Trophoblast cell (in vitro differentiated cells and primary cell): ENCODE measurements around the gene KIF2A.

Source experiments
- DNase-seq, 2 donors: peaks; one replicate each; pipeline ENCODE4 v3.0.0-alpha.2; 2016
- H2AFZ ChIP-seq: 2 replicates; pipeline ENCODE4 v1.6.1; 2013; ENCODE audit warnings: low read length, moderate library complexity, mild to moderate bottlenecking; ENCODE audit not compliant: insufficient read depth, poor library complexity
- H2AK5ac ChIP-seq: 2 replicates; pipeline ENCODE4 v1.6.1; 2013; ENCODE audit warnings: mild to moderate bottlenecking, low read length
- H2BK120ac ChIP-seq: 2 replicates; pipeline ENCODE4 v1.6.1; 2013; ENCODE audit warnings: low read length, mild to moderate bottlenecking, moderate library complexity; ENCODE audit not compliant: insufficient read depth, poor library complexity
- H2BK12ac ChIP-seq: 2 replicates; pipeline ENCODE4 v1.6.1; 2013; ENCODE audit warnings: mild to moderate bottlenecking, low read length, moderate library complexity
- H2BK5ac ChIP-seq: 2 replicates; pipeline ENCODE4 v1.6.1; 2013; ENCODE audit warnings: low read length, low read depth, moderate library complexity, mild to moderate bottlenecking; ENCODE audit not compliant: poor library complexity
- H3K14ac ChIP-seq: 2 replicates; pipeline ENCODE4 v1.6.1; 2013; ENCODE audit warnings: mild to moderate bottlenecking, low read length
- H3K18ac ChIP-seq: 2 replicates; pipeline ENCODE4 v1.6.1; 2013; ENCODE audit warnings: mild to moderate bottlenecking, low read length
- H3K23ac ChIP-seq: 2 replicates; pipeline ENCODE4 v1.6.1; 2013; ENCODE audit warnings: low read length
- H3K27ac ChIP-seq: 2 replicates; pipeline ENCODE4 v1.5.1; 2013; ENCODE audit warnings: low read depth, mild to moderate bottlenecking, inconsistent platforms, low read length, moderate library complexity
- H3K27me3 ChIP-seq: 2 replicates; pipeline ENCODE4 v1.6.1; 2013; ENCODE audit warnings: inconsistent platforms, mild to moderate bottlenecking, low read length, moderate library complexity; ENCODE audit not compliant: insufficient read depth
- H3K36me3 ChIP-seq, 2 experiments: 1 replicate in 1 of 2; 2 replicates in 1 of 2; pipeline ENCODE4 v1.6.1; 2013; ENCODE audit warnings: low read length in 2 of 2, mild to moderate bottlenecking in 2 of 2, moderate library complexity in 1 of 2; ENCODE audit not compliant: insufficient read depth in 2 of 2, control insufficient read depth in 1 of 2
- H3K4ac ChIP-seq: 2 replicates; pipeline ENCODE4 v1.6.1; 2013; ENCODE audit warnings: low read depth, mild to moderate bottlenecking, low read length, moderate library complexity
- H3K4me1 ChIP-seq, 2 experiments: 1 replicate in 1 of 2; 2 replicates in 1 of 2; pipeline ENCODE4 v1.6.1; 2013; ENCODE audit warnings: low read length in 2 of 2, mild to moderate bottlenecking in 2 of 2, moderate library complexity in 1 of 2; ENCODE audit not compliant: insufficient read depth in 2 of 2, control insufficient read depth in 1 of 2
- H3K4me2 ChIP-seq: 2 replicates; pipeline ENCODE4 v1.6.1; 2013; ENCODE audit warnings: inconsistent platforms, mild to moderate bottlenecking, low read length, moderate library complexity
- H3K4me3 ChIP-seq: 2 replicates; pipeline ENCODE4 v1.5.1; 2013; ENCODE audit warnings: mild to moderate bottlenecking, low read depth, low read length, inconsistent platforms
- H3K79me1 ChIP-seq: one replicate; pipeline ENCODE4 v1.6.1; 2013; ENCODE audit warnings: low read length
- H3K79me2 ChIP-seq: 2 replicates; pipeline ENCODE4 v1.6.1; 2013; ENCODE audit warnings: low read length, mild to moderate bottlenecking; ENCODE audit not compliant: control insufficient read depth, insufficient read depth, poor library complexity
- H3K9ac ChIP-seq: 2 replicates; pipeline ENCODE4 v1.6.1; 2013; ENCODE audit warnings: mild to moderate bottlenecking, low read length
- H3K9me3 ChIP-seq: 2 replicates; pipeline ENCODE4 v1.6.1; 2013; ENCODE audit warnings: low read depth, mild to moderate bottlenecking, control low read depth, inconsistent platforms, low read length; ENCODE audit not compliant: insufficient read depth
- H4K12ac ChIP-seq: 2 replicates; pipeline ENCODE4 v1.6.1; 2013; ENCODE audit warnings: low read depth, mild to moderate bottlenecking, low read length, moderate library complexity
- H4K8ac ChIP-seq: 2 replicates; pipeline ENCODE4 v1.6.1; 2013; ENCODE audit warnings: low read depth, mild to moderate bottlenecking, low read length, moderate library complexity
- H4K91ac ChIP-seq: one replicate; pipeline ENCODE4 v1.6.1; 2013; ENCODE audit warnings: low read depth, mild to moderate bottlenecking, low read length, moderate library complexity
- WGBS: extraction: QIAGEN DNeasy Blood & Tissue Kit; methylation state at CpG from one replicate; pipeline ENCODE4 v1.1.7; 2013; ENCODE audit warnings: missing lambda C conversion rate; ENCODE audit not compliant: insufficient read length, insufficient coverage; ENCODE audit errors: extremely low coverage; 5-methylcytosine and 5-hydroxymethylcytosine counted together

The KIF2A gene

DNA sequence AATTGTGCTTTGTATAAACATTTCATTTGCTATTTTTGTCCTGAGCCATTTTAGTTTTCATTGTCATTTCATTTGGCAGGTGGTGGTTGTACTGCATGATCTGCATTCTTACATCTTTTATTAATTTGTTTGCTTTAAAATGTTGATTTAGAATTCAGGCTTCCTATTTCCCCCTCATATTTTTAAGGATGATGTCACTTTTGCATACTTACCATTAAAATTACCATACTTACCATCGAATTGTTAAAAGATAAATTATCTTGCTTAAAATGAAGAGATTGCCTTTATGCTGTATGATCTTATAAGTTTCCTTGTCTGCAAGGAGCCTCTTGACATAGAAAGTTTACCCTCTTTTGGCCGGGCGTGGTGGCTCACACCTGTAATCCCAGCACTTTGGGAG, 66.6 kb downstream of the KIF2A start:
- H3K79me2 ChIP-seq = no peaks in the 10 kb centered on the region
- H3K27ac ChIP-seq = no peak overlapping the region
- DNase-seq = no peak
- no peak overlapping the region for H3K4me3 ChIP-seq
- WGBS = no CpG with 5 or more reads among the region's 3 CpGs
- H3K4me1 ChIP-seq = no peaks in the 10 kb centered on the region
- no peaks in the 10 kb centered on the region for H3K9me3 ChIP-seq
- no peak overlapping the region for H4K8ac ChIP-seq
- no peaks in the 10 kb centered on the region for H3K27me3 ChIP-seq
- no peak overlapping the region for H2BK120ac ChIP-seq
- no peak overlapping the region for H2AK5ac ChIP-seq
- no peak overlapping the region for H3K14ac ChIP-seq
- no peak overlapping the region for H3K18ac ChIP-seq
- no peaks in the 10 kb centered on the region for H3K79me1 ChIP-seq
- no peak overlapping the region for H4K12ac ChIP-seq
- no peak overlapping the region for H3K9ac ChIP-seq
- no peak overlapping the region for H4K91ac ChIP-seq
- H3K4ac ChIP-seq = no peak overlapping the region
- H2BK12ac ChIP-seq = no peak overlapping the region
- no peak overlapping the region for H2BK5ac ChIP-seq
- H2AFZ ChIP-seq = no peak overlapping the region
- peaks cover 11 to 15% of the 10 kb centered on the region in 2 experiments for H3K36me3 ChIP-seq
- no peak overlapping the region for H3K23ac ChIP-seq
- no peak overlapping the region for H3K4me2 ChIP-seq

DNA sequence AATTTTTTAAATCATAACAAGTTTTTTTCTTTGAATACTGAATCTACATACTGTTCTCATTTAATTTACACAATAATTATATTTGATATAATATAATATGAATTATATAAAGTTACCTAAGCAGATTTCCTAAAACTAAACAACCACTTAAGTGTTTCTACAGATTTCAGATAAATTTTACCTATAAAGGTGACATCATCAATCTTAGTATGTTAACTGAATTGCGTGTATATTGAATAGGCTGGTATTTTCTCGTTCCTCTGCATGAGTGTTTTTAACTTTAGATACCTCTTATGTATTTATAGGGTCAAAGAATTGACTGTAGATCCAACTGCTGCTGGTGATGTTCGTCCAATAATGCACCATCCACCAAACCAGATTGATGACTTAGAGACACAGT, 67.4 kb downstream of the KIF2A start:
- no peak overlapping the region for H3K27ac ChIP-seq
- H3K4me3 ChIP-seq = no peak overlapping the region
- H4K91ac ChIP-seq = no peak overlapping the region
- H3K4ac ChIP-seq = no peak overlapping the region
- no peak overlapping the region for H3K9ac ChIP-seq
- H4K8ac ChIP-seq = no peak overlapping the region
- H3K4me2 ChIP-seq = no peak overlapping the region
- no peak overlapping the region for H2BK5ac ChIP-seq
- no peak overlapping the region for H4K12ac ChIP-seq
- DNase-seq = no peak
- no peak overlapping the region for H3K23ac ChIP-seq
- no peak overlapping the region for H2BK12ac ChIP-seq
- H3K9me3 ChIP-seq = no peaks in the 10 kb centered on the region
- H3K79me2 ChIP-seq = no peaks in the 10 kb centered on the region
- H3K36me3 ChIP-seq = peaks cover 10 to 18% of the 10 kb centered on the region in 2 experiments
- H3K27me3 ChIP-seq = no peaks in the 10 kb centered on the region
- no peak overlapping the region for H2BK120ac ChIP-seq
- no peaks in the 10 kb centered on the region for H3K4me1 ChIP-seq
- no peak overlapping the region for H3K18ac ChIP-seq
- H3K14ac ChIP-seq = no peak overlapping the region
- H3K79me1 ChIP-seq = no peaks in the 10 kb centered on the region
- H2AFZ ChIP-seq = no peak overlapping the region
- WGBS = no CpG with 5 or more reads among the region's 3 CpGs
- no peak overlapping the region for H2AK5ac ChIP-seq

DNA sequence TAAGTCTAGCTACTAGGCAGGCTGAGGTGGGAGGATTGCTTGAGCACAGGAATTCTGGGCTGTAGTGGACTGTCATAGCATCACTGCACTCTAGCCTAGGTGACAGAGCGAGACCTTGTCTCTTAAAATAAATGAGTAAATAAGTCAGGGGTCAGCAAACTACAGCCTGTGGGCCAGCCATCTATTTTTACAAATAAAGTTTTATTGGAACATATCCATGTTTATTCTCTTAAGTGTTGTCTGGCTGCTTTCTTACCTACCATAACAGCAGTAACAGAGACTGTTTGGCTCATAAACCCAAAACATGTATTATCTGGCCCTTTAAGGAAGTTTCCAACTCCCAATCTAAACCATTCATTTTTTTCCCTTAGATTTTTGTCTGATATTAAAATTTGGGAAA, 68.1 kb downstream of the KIF2A start:
- H3K14ac ChIP-seq = no peak overlapping the region
- no peak overlapping the region for H2BK5ac ChIP-seq
- no peak overlapping the region for H3K18ac ChIP-seq
- no peaks in the 10 kb centered on the region for H3K9me3 ChIP-seq
- H3K79me1 ChIP-seq = no peaks in the 10 kb centered on the region
- no peak overlapping the region for H3K4ac ChIP-seq
- no peak overlapping the region for H4K8ac ChIP-seq
- H3K36me3 ChIP-seq = peaks cover 13 to 21% of the 10 kb centered on the region in 2 experiments
- no CpG with 5 or more reads among the region's 1 CpG for WGBS
- no peak overlapping the region for H2AFZ ChIP-seq
- no peak overlapping the region for H4K91ac ChIP-seq
- no peak overlapping the region for H3K27ac ChIP-seq
- H4K12ac ChIP-seq = no peak overlapping the region
- no peak overlapping the region for H2BK12ac ChIP-seq
- H3K27me3 ChIP-seq = no peaks in the 10 kb centered on the region
- H3K4me1 ChIP-seq = no peaks in the 10 kb centered on the region
- no peak overlapping the region for H3K23ac ChIP-seq
- H2AK5ac ChIP-seq = no peak overlapping the region
- no peak overlapping the region for H3K4me2 ChIP-seq
- H3K79me2 ChIP-seq = no peaks in the 10 kb centered on the region
- no peak overlapping the region for H2BK120ac ChIP-seq
- H3K4me3 ChIP-seq = no peak overlapping the region
- H3K9ac ChIP-seq = no peak overlapping the region
- DNase-seq = no peak

DNA sequence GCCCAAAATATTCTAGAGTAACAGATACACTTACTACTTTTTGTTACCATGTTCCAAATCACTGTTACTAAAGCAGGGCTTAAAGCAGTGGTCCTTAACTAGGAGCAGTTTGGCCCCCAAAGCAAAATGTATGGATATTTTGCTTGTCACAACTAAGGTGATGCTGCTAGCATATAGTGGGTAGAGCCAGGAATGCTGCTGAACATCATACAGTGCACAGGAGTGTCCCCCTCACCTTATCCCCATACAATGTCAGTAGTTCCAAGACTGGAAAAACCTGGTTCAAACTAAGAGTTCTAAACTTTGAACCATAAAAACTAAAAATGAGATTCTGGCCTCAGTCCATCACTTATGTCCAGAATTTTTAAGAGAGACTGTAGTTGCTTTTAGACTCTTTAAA, 69.6 kb downstream of the KIF2A start:
- no peak overlapping the region for H3K4ac ChIP-seq
- no peak overlapping the region for H2AK5ac ChIP-seq
- H2AFZ ChIP-seq = no peak overlapping the region
- H3K18ac ChIP-seq = no peak overlapping the region
- H3K9me3 ChIP-seq = no peaks in the 10 kb centered on the region
- no peak overlapping the region for H3K23ac ChIP-seq
- no peak overlapping the region for H2BK5ac ChIP-seq
- no peak overlapping the region for H2BK12ac ChIP-seq
- H4K91ac ChIP-seq = no peak overlapping the region
- H4K12ac ChIP-seq = no peak overlapping the region
- no peak overlapping the region for H3K9ac ChIP-seq
- no peaks in the 10 kb centered on the region for H3K4me1 ChIP-seq
- H3K27me3 ChIP-seq = no peaks in the 10 kb centered on the region
- H3K79me2 ChIP-seq = no peaks in the 10 kb centered on the region
- no peak overlapping the region for H3K14ac ChIP-seq
- H3K4me3 ChIP-seq = no peak overlapping the region
- DNase-seq = no peak
- H4K8ac ChIP-seq = no peak overlapping the region
- no peaks in the 10 kb centered on the region for H3K79me1 ChIP-seq
- H3K27ac ChIP-seq = no peak overlapping the region
- no peak overlapping the region for H2BK120ac ChIP-seq
- H3K36me3 ChIP-seq = peaks cover 22 to 27% of the 10 kb centered on the region in 2 experiments
- H3K4me2 ChIP-seq = no peak overlapping the region
